ENCODE results near the gene PLEKHA4. TPM values are rescaled to one million over a fixed set of nuclear protein-coding genes. Genes with fewer than 3 reads are reported as not detected.

The PLEKHA4 gene
- total RNA-seq, 2 experiments from 2014 or later: 8.1 to 8.4 TPM

DNA sequence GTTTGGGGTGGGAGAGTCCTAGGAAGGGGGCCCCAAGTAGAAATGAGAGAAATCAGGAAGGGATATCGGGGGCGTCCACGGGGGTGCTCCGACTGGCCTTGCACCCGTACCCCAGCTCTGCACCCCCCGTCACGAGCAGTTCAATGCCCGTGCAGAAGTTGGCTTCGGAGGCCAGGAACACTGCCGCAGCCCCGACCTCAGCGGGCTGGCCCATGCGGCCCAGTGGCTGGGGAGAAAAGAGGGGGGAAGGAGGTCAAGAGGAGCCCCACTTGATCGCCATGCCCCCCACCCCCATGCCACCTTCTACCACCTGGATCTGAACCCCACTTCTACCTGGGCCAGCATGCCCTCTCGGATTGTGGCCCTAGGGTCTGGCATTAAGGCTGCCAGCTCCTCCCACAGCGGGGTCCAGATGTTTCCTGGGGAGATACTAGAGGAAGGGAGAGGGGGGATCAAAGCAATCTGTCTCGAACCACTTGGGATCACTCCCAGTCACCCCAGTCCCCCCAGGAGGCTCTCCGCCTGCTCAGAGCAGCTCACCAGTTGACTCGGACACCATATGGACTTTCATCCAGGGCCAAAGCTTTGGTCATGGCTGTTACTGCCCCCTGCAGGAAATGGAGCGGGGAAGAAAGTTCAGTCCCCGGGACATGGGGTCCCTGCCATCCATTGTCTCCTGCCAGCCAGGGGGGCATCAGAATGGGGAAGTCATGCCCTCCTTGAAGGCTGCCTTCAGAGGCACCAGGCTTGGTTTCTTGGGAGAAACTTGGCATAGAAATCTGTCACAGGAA lies 55.1 kb downstream of the PLEKHA4 start:
- Histone ChIP-seq H3K36me3 (ENCODE audit: insufficient read depth, low read length) (no peaks in the 10 kb centered on the region), H3K79me2 (ENCODE audit: insufficient read depth, low read depth, low read length) (peaks cover 12% of the 10 kb centered on the region; the same call in 1 of the 2 replicates), H3K4me2 (ENCODE audit: low read length) (no peak overlapping the region), H3K4me3 (ENCODE audit: low read depth, low read length, poor library complexity, severe bottlenecking) (no peak overlapping the region), H3K27ac (ENCODE audit: low read depth, low read length, poor library complexity, severe bottlenecking) (peak overlapping the region; percentile 70), H3K4me1 (ENCODE audit: insufficient read depth, low read length, poor library complexity, severe bottlenecking) (peaks cover 35% of the 10 kb centered on the region), H4K20me1 (ENCODE audit: insufficient read depth, low read length) (no peaks in the 10 kb centered on the region), H3K9me2 (ENCODE audit: insufficient read depth, low read length) (no peaks in the 10 kb centered on the region), H3K9me3 (ENCODE audit: low read length) (no peaks in the 10 kb centered on the region), H2AFZ (ENCODE audit: low read length) (no peak overlapping the region; the same call in 1 of the 2 replicates)
- BruUV-seq (replicated peaks): no TSS peak
- CTCF ChIA-PET (ENCODE audit: unreplicated experiment): no interaction called here
- no peak for DNase-seq (ENCODE audit: low spot score)
- TF ChIP-seq, protein P1, sequence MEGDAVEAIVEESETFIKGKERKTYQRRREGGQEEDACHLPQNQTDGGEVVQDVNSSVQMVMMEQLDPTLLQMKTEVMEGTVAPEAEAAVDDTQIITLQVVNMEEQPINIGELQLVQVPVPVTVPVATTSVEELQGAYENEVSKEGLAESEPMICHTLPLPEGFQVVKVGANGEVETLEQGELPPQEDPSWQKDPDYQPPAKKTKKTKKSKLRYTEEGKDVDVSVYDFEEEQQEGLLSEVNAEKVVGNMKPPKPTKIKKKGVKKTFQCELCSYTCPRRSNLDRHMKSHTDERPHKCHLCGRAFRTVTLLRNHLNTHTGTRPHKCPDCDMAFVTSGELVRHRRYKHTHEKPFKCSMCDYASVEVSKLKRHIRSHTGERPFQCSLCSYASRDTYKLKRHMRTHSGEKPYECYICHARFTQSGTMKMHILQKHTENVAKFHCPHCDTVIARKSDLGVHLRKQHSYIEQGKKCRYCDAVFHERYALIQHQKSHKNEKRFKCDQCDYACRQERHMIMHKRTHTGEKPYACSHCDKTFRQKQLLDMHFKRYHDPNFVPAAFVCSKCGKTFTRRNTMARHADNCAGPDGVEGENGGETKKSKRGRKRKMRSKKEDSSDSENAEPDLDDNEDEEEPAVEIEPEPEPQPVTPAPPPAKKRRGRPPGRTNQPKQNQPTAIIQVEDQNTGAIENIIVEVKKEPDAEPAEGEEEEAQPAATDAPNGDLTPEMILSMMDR (conservative IDR thresholded peaks at IDR 0.05; ENCODE audit: low read length): peak; percentile 63
- TF ChIP-seq EZH2phosphoT487 (IDR thresholded peaks at IDR 0.05; ENCODE audit: borderline replicate concordance, low read depth, low read length): no peak
- intact Hi-C loops (cut with micrococcal nuclease; ENCODE audit: unreplicated experiment): no loop called here
- POLR2A ChIA-PET: no interaction called here

DNA sequence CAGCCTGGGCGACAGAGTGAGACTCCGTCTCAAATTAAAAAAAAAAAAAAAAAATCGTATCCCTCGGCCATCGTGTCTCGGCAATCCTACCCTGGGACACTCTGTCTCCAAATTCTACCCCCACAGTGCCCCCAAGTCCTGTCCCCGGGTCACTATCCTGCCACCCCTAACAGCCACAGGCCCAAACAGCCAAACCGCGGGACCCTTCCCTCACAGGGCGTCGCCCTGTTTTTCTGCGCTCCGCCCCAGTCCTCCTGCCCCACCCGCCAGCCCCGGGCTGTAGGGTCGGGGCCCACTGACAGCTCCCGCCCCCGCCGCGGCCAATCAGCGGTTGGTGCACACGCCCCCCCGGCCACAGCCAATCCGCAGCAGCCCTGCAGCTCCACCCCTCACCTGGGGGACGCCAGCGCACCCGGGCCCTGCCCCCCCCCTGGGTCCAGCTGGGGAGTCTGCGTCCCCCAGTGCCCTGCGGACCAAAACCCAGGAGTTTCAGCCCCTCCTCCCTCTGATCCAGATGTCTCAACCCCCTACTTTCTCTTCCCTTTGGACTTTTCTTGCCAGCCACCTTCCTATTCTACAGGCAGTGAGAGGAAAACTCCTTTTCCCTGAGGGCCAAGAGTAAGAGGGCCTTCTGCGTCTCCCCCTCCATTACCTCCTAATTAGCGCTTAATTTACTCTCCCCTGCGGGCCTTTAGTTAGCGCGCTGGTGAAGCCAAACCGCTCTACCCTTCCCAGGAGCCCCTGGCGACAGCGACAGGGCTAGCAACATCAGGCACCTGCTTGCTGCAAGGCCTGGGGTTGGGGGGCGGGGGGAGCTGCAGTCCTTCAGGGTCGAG lies 56.1 kb downstream of the PLEKHA4 start:
- H3K4me1 ChIP-seq (ENCODE audit: insufficient read depth, low read length, poor library complexity, severe bottlenecking): peaks cover 35% of the 10 kb centered on the region
- TF ChIP-seq, protein P1 (conservative IDR thresholded peaks at IDR 0.05; ENCODE audit: low read length): no peak
- no peak for TF ChIP-seq EZH2phosphoT487 (IDR thresholded peaks at IDR 0.05; ENCODE audit: borderline replicate concordance, low read depth, low read length)
- ChIA-PET POLR2A (interaction anchor here (0.6 to 0.7 kb wide), 4 partner anchors 21 to 1213 kb away, joined by 3 to 8 read pairs (median 4); partner anchors contain the start of gene LIG1), CTCF (ENCODE audit: unreplicated experiment) (interaction anchor here (0.6 to 1.1 kb wide), 3 partner anchors 17 to 73 kb away, joined by 3 to 7 read pairs (median 4); no protein-coding TSS in a partner anchor)
- peaks cover 6% of the 10 kb centered on the region; the same call in 1 of the 2 replicates for H3K36me3 ChIP-seq (ENCODE audit: insufficient read depth, low read length)
- peak; percentile 91 for DNase-seq (ENCODE audit: low spot score)
- peak overlapping the region; percentile 70 for H3K27ac ChIP-seq (ENCODE audit: low read depth, low read length, poor library complexity, severe bottlenecking)
- H3K4me3 ChIP-seq (ENCODE audit: low read depth, low read length, poor library complexity, severe bottlenecking): peak overlapping the region; percentile 91
- peaks cover 12% of the 10 kb centered on the region; the same call in 1 of the 2 replicates for H3K79me2 ChIP-seq (ENCODE audit: insufficient read depth, low read depth, low read length)
- no peaks in the 10 kb centered on the region for H3K9me3 ChIP-seq (ENCODE audit: low read length)
- BruUV-seq (replicated peaks): no TSS peak
- peak overlapping the region; percentile 69; the same call in 1 of the 2 replicates for H2AFZ ChIP-seq (ENCODE audit: low read length)
- intact Hi-C loops (cut with micrococcal nuclease; ENCODE audit: unreplicated experiment): no loop called here
- no peaks in the 10 kb centered on the region for H4K20me1 ChIP-seq (ENCODE audit: insufficient read depth, low read length)
- peak overlapping the region; percentile 77 for H3K4me2 ChIP-seq (ENCODE audit: low read length)
- H3K9me2 ChIP-seq (ENCODE audit: insufficient read depth, low read length): no peaks in the 10 kb centered on the region

Data from OCI-LY7 (cell line).